Measurements from ENCODE around the gene GNAS-AS1.

DNA sequence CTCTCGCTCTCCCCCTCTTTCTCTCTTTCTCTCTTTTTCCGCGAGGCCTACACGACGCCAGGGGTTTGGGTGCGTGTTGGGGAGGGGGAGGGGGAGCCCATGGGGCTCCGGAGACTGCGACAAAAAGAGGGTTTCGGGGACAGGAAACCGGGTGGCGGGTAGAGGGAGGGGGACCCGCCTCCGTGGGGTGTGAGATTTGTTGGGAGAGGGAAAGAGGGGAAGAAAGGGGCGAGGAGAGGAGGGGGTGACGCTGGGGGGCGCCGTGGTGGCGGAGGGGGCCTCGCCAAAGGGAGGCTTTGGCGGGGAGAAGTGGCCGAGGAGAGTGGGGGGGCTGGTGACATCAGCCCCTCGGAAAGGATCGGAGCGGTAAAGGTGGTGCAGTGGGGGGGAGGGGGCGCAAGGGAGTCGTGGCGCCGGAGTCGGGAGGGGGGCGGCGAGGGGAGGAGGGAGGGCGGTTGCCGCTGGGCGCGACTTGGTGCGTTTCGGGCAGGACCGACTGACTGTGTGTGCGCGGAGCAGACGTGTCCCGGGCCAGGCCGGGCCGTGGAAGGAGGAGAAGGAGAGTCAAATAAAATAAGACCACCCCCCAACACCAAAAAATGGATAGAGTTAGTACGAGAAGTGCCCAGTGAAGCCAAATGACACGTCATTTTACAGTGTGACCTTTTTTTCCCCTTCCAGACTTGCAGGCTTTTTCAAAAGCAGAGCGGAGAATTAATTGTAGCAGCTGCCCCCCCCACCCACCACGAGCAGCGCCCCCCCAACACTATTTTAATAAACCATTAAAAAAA lies 41.6 kb upstream of the GNAS-AS1 start:
- TF ChIP-seq, protein P1, sequence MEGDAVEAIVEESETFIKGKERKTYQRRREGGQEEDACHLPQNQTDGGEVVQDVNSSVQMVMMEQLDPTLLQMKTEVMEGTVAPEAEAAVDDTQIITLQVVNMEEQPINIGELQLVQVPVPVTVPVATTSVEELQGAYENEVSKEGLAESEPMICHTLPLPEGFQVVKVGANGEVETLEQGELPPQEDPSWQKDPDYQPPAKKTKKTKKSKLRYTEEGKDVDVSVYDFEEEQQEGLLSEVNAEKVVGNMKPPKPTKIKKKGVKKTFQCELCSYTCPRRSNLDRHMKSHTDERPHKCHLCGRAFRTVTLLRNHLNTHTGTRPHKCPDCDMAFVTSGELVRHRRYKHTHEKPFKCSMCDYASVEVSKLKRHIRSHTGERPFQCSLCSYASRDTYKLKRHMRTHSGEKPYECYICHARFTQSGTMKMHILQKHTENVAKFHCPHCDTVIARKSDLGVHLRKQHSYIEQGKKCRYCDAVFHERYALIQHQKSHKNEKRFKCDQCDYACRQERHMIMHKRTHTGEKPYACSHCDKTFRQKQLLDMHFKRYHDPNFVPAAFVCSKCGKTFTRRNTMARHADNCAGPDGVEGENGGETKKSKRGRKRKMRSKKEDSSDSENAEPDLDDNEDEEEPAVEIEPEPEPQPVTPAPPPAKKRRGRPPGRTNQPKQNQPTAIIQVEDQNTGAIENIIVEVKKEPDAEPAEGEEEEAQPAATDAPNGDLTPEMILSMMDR (IDR thresholded peaks at IDR 0.05) = no peak
- no peak for TF ChIP-seq ZFX (IDR thresholded peaks at IDR 0.05; ENCODE audit: borderline replicate concordance)
